Measurements from ENCODE around the gene NDST1.

- TF ChIP-seq FOXK1 (CRISPR knock-in tag; IDR thresholded peaks at IDR 0.05) = no peak
- no peak for TF ChIP-seq NFATC4 (CRISPR knock-in tag; IDR thresholded peaks at IDR 0.05)
- TF ChIP-seq CTCF (IDR thresholded peaks at IDR 0.05) = no peak
- TF ChIP-seq ZNF232 (CRISPR knock-in tag; IDR thresholded peaks at IDR 0.05) = no peak
- TF ChIP-seq MYBL2 (CRISPR knock-in tag; IDR thresholded peaks at IDR 0.05) = no peak
- no peak for TF ChIP-seq CREB1 (CRISPR knock-in tag; IDR thresholded peaks at IDR 0.05)
- no peak for TF ChIP-seq KAT7 (CRISPR knock-in tag; IDR thresholded peaks at IDR 0.05; ENCODE audit: borderline replicate concordance)
- no peak for TF ChIP-seq PREB (CRISPR knock-in tag; IDR thresholded peaks at IDR 0.05; ENCODE audit: borderline replicate concordance)
- TF ChIP-seq NFYB (CRISPR knock-in tag; conservative IDR thresholded peaks at IDR 0.05; ENCODE audit: low read depth) = no peak
- TF ChIP-seq RELA (CRISPR knock-in tag; IDR thresholded peaks at IDR 0.05; ENCODE audit: borderline replicate concordance) = no peak
- no peak for TF ChIP-seq ESRRA (CRISPR knock-in tag; IDR thresholded peaks at IDR 0.05; ENCODE audit: borderline replicate concordance)
- no peak for TF ChIP-seq ZNF423 (CRISPR knock-in tag; IDR thresholded peaks at IDR 0.05)
- TF ChIP-seq ZNF317 (CRISPR knock-in tag; IDR thresholded peaks at IDR 0.05; ENCODE audit: borderline replicate concordance, low read depth) = no peak
- no peak for TF ChIP-seq NR3C1 (CRISPR knock-in tag; conservative IDR thresholded peaks at IDR 0.05; ENCODE audit: low read depth)
Observed at GRCh38 chr5:150515446-150515845, 7.5 kb downstream of the NDST1 start.
